NCI-H748 treated with DMSO at 0.1 percent for 48 hours (cell line): ENCODE measurements around the gene ASTN2.
"Not testable (repeated sequence)": the region's sequence is repeated elsewhere in the genome, so short reads cannot be mapped to it uniquely, and the experiment has no call there.

Experiments used
- DNase-seq: peaks from one replicate; lab custom pipeline; 2025; lab: John Stamatoyannopoulos, UW

Gene ASTN2

GRCh38 chr9:116460026-116460425 lies 954.8 kb downstream of the ASTN2 start:
- DNase-seq: no peak

- no peak for DNase-seq
These were observed 955.3 kb downstream of the ASTN2 start for GRCh38 chr9:116459576-116459975.

- DNase-seq: no peak
These were observed 958.3 kb downstream of the ASTN2 start for GRCh38 chr9:116456490-116457088.

- not testable (repeated sequence) for DNase-seq
These were observed 960.3 kb downstream of the ASTN2 start for GRCh38 chr9:116454539-116454938.

- no peak for DNase-seq
These were observed 961.1 kb downstream of the ASTN2 start for GRCh38 chr9:116453785-116454184.

GRCh38 chr9:116452634-116453033 lies 962.2 kb downstream of the ASTN2 start:
- no peak for DNase-seq

- no peak for DNase-seq
These were observed 962.6 kb downstream of the ASTN2 start for GRCh38 chr9:116452227-116452626.

- no peak for DNase-seq
These were observed 963.2 kb downstream of the ASTN2 start for GRCh38 chr9:116451500-116452115.

- DNase-seq: no peak
These were observed 964.3 kb downstream of the ASTN2 start for GRCh38 chr9:116450378-116451139.

GRCh38 chr9:116449949-116450348 lies 964.9 kb downstream of the ASTN2 start:
- no peak for DNase-seq

GRCh38 chr9:116448431-116448830 lies 966.4 kb downstream of the ASTN2 start:
- no peak for DNase-seq

GRCh38 chr9:116447934-116448333 lies 966.9 kb downstream of the ASTN2 start:
- DNase-seq: no peak

GRCh38 chr9:116442528-116442927 lies 972.3 kb downstream of the ASTN2 start:
- no peak for DNase-seq

GRCh38 chr9:116437411-116438370 lies 977.2 kb downstream of the ASTN2 start:
- no peak for DNase-seq

- no peak for DNase-seq
These were observed 978.7 kb downstream of the ASTN2 start for GRCh38 chr9:116436121-116436520.

- DNase-seq: no peak
These were observed 979.2 kb downstream of the ASTN2 start for GRCh38 chr9:116435706-116436105.

GRCh38 chr9:116434314-116434713 lies 980.5 kb downstream of the ASTN2 start:
- DNase-seq: no peak

- DNase-seq: no peak
These were observed 982.8 kb downstream of the ASTN2 start for GRCh38 chr9:116432051-116432450.

- DNase-seq: no peak
These were observed 984.0 kb downstream of the ASTN2 start for GRCh38 chr9:116430849-116431248.

GRCh38 chr9:116425244-116425643 lies 989.6 kb downstream of the ASTN2 start:
- no peak for DNase-seq

- DNase-seq: no peak
These were observed 991.7 kb downstream of the ASTN2 start for GRCh38 chr9:116423149-116423548.
